ENCODE results near the gene LRRC61. TPM values are rescaled to one million over a fixed set of nuclear protein-coding genes. Genes with fewer than 3 reads are reported as not detected.
"Not testable (repeated sequence)": the region's sequence is repeated elsewhere in the genome, so short reads cannot be mapped to it uniquely, and the experiment has no call there.

LRRC61 gene
- total RNA-seq: 10 to 100 TPM in 3 of 4 donors, 1 to 10 TPM in 1; 5.9 to 41.2 (median 15.3) TPM

GRCh38 chr7:150322833-150323681 is at the start of gene LRRC61, which contains the start of gene ACTR3C:
Gene LRRC61 (plus strand): TSS chr7:150323355. CDS start chr7:150336862, 13,507 bp downstream.
Gene ACTR3C (minus strand): TSS chr7:150323545. CDS start chr7:150295296, 28,249 bp downstream.
- peak within 1 kb of the TSS; percentile 50 to 72 for H3K4me3 ChIP-seq
- H3K4me1 ChIP-seq: no peaks in the 10 kb centered on the region
- TF ChIP-seq CTCF (IDR thresholded peaks at IDR 0.05) (no peak), POLR2A (IDR thresholded peaks at IDR 0.05) (peak in 1 of 2 donors; percentile 35)
- intact Hi-C loops (cut with DNase I; ENCODE audit: low total_unique reads): no loop called here
- no peaks in the 10 kb centered on the region for H3K9me3 ChIP-seq
- DNase-seq: peak; percentile 44 to 48
- peak within 1 kb of the TSS; percentile 86 to 92 for H3K27ac ChIP-seq
- no peaks in the 10 kb centered on the region for H3K36me3 ChIP-seq
- no peaks in the 10 kb centered on the region for H3K27me3 ChIP-seq

- intact Hi-C loops (cut with DNase I; ENCODE audit: low total_unique reads); H3K36me3 ChIP-seq; H3K4me1 ChIP-seq; H3K9me3 ChIP-seq; H3K27me3 ChIP-seq; H3K27ac ChIP-seq; H3K4me3 ChIP-seq: not testable (repeated sequence)
- TF ChIP-seq CTCF (IDR thresholded peaks at IDR 0.05): peak; percentile 53 to 79 (median 74)
- peak in 1 of 2 donors; percentile 27 for DNase-seq
Measured at GRCh38 chr7:150276132-150276695, 46.9 kb upstream of the LRRC61 start.

- DNase-seq; H3K27me3 ChIP-seq; H3K4me3 ChIP-seq; H3K27ac ChIP-seq; H3K36me3 ChIP-seq; H3K4me1 ChIP-seq; intact Hi-C loops (cut with DNase I; ENCODE audit: low total_unique reads); H3K9me3 ChIP-seq: not testable (repeated sequence)
Measured at GRCh38 chr7:150278383-150278782, 44.8 kb upstream of the LRRC61 start.

GRCh38 chr7:150281681-150282403 is 41.3 kb upstream of the LRRC61 start:
- DNase-seq; H3K4me3 ChIP-seq; intact Hi-C loops (cut with DNase I; ENCODE audit: low total_unique reads); H3K9me3 ChIP-seq; H3K27ac ChIP-seq; H3K4me1 ChIP-seq; H3K27me3 ChIP-seq; H3K36me3 ChIP-seq: not testable (repeated sequence)

GRCh38 chr7:150283111-150283510 is 40.0 kb upstream of the LRRC61 start:
- intact Hi-C loops (cut with DNase I; ENCODE audit: low total_unique reads); H3K36me3 ChIP-seq; H3K4me3 ChIP-seq; DNase-seq; H3K27ac ChIP-seq; H3K27me3 ChIP-seq; H3K9me3 ChIP-seq; H3K4me1 ChIP-seq: not testable (repeated sequence)

- H3K4me3 ChIP-seq; DNase-seq; H3K4me1 ChIP-seq; H3K9me3 ChIP-seq; H3K27me3 ChIP-seq; H3K36me3 ChIP-seq; H3K27ac ChIP-seq; intact Hi-C loops (cut with DNase I; ENCODE audit: low total_unique reads): not testable (repeated sequence)
Measured at GRCh38 chr7:150283608-150284007, 39.5 kb upstream of the LRRC61 start.
